Measurements from ENCODE around the gene KIF22. TPM values are rescaled to one million over a fixed set of nuclear protein-coding genes. Genes with fewer than 3 reads are reported as not detected.
"Not testable (repeated sequence)": the region's sequence is repeated elsewhere in the genome, so short reads cannot be mapped to it uniquely, and the experiment has no call there.

The KIF22 gene
- total RNA-seq, 6 experiments from 2014 or later, result 26.4 to 50.3 (median 48.9) TPM

DNA sequence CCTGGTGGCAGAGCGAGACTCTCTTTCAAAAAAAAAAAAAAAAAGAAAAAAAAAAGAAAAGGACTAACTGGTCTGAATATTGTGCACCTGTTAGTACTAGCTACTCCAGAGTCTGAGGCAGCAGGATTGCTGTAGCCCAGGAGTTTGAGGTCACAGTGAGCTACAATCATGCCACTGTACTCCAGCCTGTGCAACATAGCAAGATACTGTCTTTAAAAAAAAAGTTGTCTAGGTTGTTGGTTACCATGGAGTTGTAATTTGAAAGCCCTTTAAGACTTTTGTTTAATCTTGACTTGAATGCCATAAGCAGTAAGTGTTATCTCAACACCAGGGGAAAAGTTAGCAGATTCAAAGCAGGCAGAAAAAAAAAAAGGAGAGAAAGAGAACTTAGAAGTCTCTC is 33.9 kb upstream of the KIF22 start:
- H3K4me3 Mint-ChIP-seq, result no peak overlapping the region

DNA sequence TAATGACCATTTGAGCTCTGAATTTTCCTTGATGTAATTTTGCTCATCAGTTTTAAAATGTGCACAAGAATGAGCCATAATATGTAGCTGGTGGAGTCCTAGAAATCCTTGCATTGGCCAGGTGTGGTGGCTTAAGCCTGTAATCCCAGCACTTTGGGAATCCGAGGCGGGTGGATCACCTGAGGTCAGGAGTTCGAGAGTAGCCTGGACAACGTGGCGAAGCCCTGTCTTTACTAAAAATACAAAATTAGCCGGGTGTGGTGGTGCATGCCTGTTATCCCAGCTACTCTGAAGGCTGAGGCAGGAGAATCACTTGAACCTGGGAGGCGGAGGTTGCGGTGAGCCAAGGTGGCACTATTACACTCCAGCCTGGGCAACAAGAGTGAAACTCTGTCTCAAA is 33.5 kb upstream of the KIF22 start:
- not testable (repeated sequence) for H3K27ac Mint-ChIP-seq; H3K4me3 Mint-ChIP-seq; H3K36me3 Mint-ChIP-seq (ENCODE audit: low read depth); DNase-seq; H3K4me1 Mint-ChIP-seq (ENCODE audit: low read depth); H3K9me3 Mint-ChIP-seq
- H3K27me3 Mint-ChIP-seq (ENCODE audit: insufficient read depth), result peaks cover 16% of the 10 kb centered on the region

More for the DNA sequence above, 33.9 kb upstream of the KIF22 start:
- Mint-ChIP-seq H3K36me3 (ENCODE audit: low read depth) (no peaks in the 10 kb centered on the region), H3K27me3 (ENCODE audit: insufficient read depth) (peaks cover 14% of the 10 kb centered on the region), H3K9me3 (no peaks in the 10 kb centered on the region), H3K4me1 (ENCODE audit: low read depth) (0 out of 2 replicates have a peak, but pooled peaks cover 6% of the 10 kb centered on the region), H3K27ac (no peak overlapping the region)
- no peak for DNase-seq
- TF ChIP-seq CTCF (IDR thresholded peaks at IDR 0.05), result no peak

- DNase-seq, result no peak
- TF ChIP-seq CTCF (IDR thresholded peaks at IDR 0.05), result peak; percentile 39
- Mint-ChIP-seq H3K36me3 (ENCODE audit: low read depth) (no peaks in the 10 kb centered on the region), H3K4me3 (no peak overlapping the region), H3K9me3 (no peaks in the 10 kb centered on the region), H3K27ac (no peak overlapping the region), H3K27me3 (ENCODE audit: insufficient read depth) (peaks cover 19% of the 10 kb centered on the region), H3K4me1 (ENCODE audit: low read depth) (0 out of 2 replicates have a peak, but pooled peaks cover 6% of the 10 kb centered on the region)
Observed at GRCh38 chr16:29757950-29758466, 32.5 kb upstream of the KIF22 start.

DNA sequence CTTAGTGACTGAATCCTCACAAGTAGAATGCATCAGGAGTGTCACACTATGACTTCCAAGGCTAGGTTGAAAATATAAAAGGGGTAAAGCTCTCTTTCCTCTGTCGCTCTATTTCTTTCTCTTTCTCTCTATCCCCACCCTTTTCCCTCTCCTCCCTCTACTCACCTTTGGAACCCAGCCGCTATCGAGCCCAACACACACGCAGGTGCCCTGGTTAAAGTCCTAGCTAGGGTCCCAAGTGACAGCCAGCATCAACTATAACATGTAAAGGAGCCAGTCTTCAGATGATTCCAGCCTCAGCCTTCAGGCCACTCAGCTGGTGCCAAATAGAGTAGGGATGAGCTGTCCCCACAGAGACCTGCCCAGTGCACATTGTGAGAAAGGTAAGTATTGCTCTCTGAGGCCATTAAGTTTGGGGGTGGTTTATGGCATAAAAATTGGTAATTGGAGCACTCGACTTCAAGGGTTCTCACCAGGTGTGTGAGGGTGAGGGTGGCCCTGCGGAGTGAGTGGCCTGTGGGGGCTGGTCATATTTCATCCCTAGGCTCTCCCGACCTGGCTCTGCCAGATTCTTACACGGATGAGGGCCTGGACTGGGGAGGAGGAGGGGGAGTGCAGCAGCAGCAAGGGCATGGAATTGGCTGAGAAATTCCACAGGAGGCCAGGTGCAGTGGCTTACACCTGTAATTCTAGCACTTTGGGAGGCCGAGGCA is 29.8 kb upstream of the KIF22 start:
- H3K4me3 Mint-ChIP-seq, result no peak overlapping the region
- no peaks in the 10 kb centered on the region for H3K9me3 Mint-ChIP-seq
- no peak for TF ChIP-seq CTCF (IDR thresholded peaks at IDR 0.05)
- no peak for DNase-seq
- H3K4me1 Mint-ChIP-seq (ENCODE audit: low read depth), result 0 out of 2 replicates have a peak, but pooled peaks cover 6% of the 10 kb centered on the region
- no peak overlapping the region for H3K27ac Mint-ChIP-seq
- H3K36me3 Mint-ChIP-seq (ENCODE audit: low read depth), result no peaks in the 10 kb centered on the region
- H3K27me3 Mint-ChIP-seq (ENCODE audit: insufficient read depth), result peaks cover 27% of the 10 kb centered on the region

- not testable (repeated sequence) for H3K4me1 Mint-ChIP-seq (ENCODE audit: low read depth); DNase-seq; H3K36me3 Mint-ChIP-seq (ENCODE audit: low read depth); H3K9me3 Mint-ChIP-seq; H3K4me3 Mint-ChIP-seq; H3K27ac Mint-ChIP-seq
- H3K27me3 Mint-ChIP-seq (ENCODE audit: insufficient read depth), result peaks cover 27% of the 10 kb centered on the region
Observed at GRCh38 chr16:29761280-29761651, 29.3 kb upstream of the KIF22 start.

GRCh38 chr16:29761882-29762281 is 28.7 kb upstream of the KIF22 start:
- H3K4me3 Mint-ChIP-seq, result no peak overlapping the region
- H3K27me3 Mint-ChIP-seq (ENCODE audit: insufficient read depth), result peaks cover 31% of the 10 kb centered on the region
- TF ChIP-seq CTCF (IDR thresholded peaks at IDR 0.05), result no peak
- 0 out of 2 replicates have a peak, but pooled peaks cover 6% of the 10 kb centered on the region for H3K4me1 Mint-ChIP-seq (ENCODE audit: low read depth)
- no peak for DNase-seq
- no peaks in the 10 kb centered on the region for H3K36me3 Mint-ChIP-seq (ENCODE audit: low read depth)
- H3K27ac Mint-ChIP-seq, result no peak overlapping the region
- no peaks in the 10 kb centered on the region for H3K9me3 Mint-ChIP-seq

Data from HFFc6 (cell line).